ENCODE data around the gene SFMBT1. TPM values are rescaled to one million over a fixed set of nuclear protein-coding genes. Genes with fewer than 3 reads are reported as not detected.

Gene SFMBT1
- total and polyA plus RNA-seq, 4 donors: 4.4 to 17.8 (median 10.4) TPM

DNA sequence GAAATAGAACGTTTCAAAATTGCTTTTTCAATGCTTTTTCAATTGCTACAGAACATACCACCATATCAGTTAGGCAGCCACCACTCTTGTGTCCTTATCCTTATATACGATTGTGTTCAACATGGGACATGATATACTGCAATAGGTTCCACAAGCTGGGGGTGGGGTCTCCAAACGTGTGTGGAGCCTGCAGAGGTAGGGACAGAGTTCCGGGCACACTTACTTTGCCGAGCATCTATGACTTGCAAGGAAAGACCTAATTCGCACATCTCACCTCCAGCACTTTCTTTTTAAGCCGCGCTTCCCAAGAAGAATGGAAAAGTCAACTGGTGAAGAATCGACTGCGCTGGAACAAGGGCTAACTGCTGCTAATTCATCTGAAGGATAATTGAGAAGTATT, 39.6 kb upstream of the SFMBT1 start:
- H3K4me1 ChIP-seq (ENCODE audit: control insufficient read depth in 4 of 4, insufficient read depth in 4 of 4, low read length in 3 of 4): peaks cover 2 to 10% (median 8%) of the 10 kb centered on the region in 4 donors
- peaks cover 0 to 12% (median 4%) of the 10 kb centered on the region in 4 donors for H3K36me3 ChIP-seq (ENCODE audit: control insufficient read depth in 4 of 4, insufficient read depth in 3 of 4, low read depth in 1 of 4, low read length in 3 of 4)
- H3K27ac ChIP-seq (ENCODE audit: low read depth in 1 of 2, low read length in 2 of 2): no peak overlapping the region
- H3K9me3 ChIP-seq (ENCODE audit: control insufficient read depth in 4 of 4, low read length in 3 of 4): no peaks in the 10 kb centered on the region
- 89% methylated on average over 10 of the region's 10 CpGs for whole genome bisulfite sequencing
- no peak for DNase-seq (ENCODE audit: low spot score)
- no peak overlapping the region for H3K4me3 ChIP-seq (ENCODE audit: low read depth in 1 of 3, low read length in 3 of 3)
- H3K9ac ChIP-seq (ENCODE audit: low read depth in 1 of 2, low read length in 2 of 2): no peak overlapping the region
- TF ChIP-seq RAD21 (IDR thresholded peaks at IDR 0.05): no peak
- TF ChIP-seq YY1 (IDR thresholded peaks at IDR 0.05): no peak
- TF ChIP-seq HNF4A (conservative IDR thresholded peaks at IDR 0.05): no peak
- TF ChIP-seq FOXA2 (IDR thresholded peaks at IDR 0.05): no peak
- no peak for TF ChIP-seq RXRA (IDR thresholded peaks at IDR 0.05)
- TF ChIP-seq, protein P1, sequence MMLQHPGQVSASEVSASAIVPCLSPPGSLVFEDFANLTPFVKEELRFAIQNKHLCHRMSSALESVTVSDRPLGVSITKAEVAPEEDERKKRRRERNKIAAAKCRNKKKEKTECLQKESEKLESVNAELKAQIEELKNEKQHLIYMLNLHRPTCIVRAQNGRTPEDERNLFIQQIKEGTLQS (IDR thresholded peaks at IDR 0.05): no peak
- TF ChIP-seq JUND (IDR thresholded peaks at IDR 0.05): no peak
- TF ChIP-seq, protein P2, sequence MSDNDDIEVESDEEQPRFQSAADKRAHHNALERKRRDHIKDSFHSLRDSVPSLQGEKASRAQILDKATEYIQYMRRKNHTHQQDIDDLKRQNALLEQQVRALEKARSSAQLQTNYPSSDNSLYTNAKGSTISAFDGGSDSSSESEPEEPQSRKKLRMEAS (IDR thresholded peaks at IDR 0.05): no peak
- no peak for TF ChIP-seq SP1 (IDR thresholded peaks at IDR 0.05)
- no peak for TF ChIP-seq GABPA (IDR thresholded peaks at IDR 0.05 in 1 of 2, conservative IDR thresholded peaks at IDR 0.05 in 1 of 2)
- TF ChIP-seq HNF4G (IDR thresholded peaks at IDR 0.05): no peak
- no peak for TF ChIP-seq EGR1 (IDR thresholded peaks at IDR 0.05; ENCODE audit: low read depth in 2 of 2)
- TF ChIP-seq FOXA1 (IDR thresholded peaks at IDR 0.05): no peak
- TF ChIP-seq, protein P3, sequence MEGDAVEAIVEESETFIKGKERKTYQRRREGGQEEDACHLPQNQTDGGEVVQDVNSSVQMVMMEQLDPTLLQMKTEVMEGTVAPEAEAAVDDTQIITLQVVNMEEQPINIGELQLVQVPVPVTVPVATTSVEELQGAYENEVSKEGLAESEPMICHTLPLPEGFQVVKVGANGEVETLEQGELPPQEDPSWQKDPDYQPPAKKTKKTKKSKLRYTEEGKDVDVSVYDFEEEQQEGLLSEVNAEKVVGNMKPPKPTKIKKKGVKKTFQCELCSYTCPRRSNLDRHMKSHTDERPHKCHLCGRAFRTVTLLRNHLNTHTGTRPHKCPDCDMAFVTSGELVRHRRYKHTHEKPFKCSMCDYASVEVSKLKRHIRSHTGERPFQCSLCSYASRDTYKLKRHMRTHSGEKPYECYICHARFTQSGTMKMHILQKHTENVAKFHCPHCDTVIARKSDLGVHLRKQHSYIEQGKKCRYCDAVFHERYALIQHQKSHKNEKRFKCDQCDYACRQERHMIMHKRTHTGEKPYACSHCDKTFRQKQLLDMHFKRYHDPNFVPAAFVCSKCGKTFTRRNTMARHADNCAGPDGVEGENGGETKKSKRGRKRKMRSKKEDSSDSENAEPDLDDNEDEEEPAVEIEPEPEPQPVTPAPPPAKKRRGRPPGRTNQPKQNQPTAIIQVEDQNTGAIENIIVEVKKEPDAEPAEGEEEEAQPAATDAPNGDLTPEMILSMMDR (IDR thresholded peaks at IDR 0.05; ENCODE audit: low read depth, low read length, missing input control): no peak
- TF ChIP-seq NR2F2 (IDR thresholded peaks at IDR 0.05): no peak
- no peak for TF ChIP-seq TAF1 (conservative IDR thresholded peaks at IDR 0.05)
- TF ChIP-seq, protein P4, sequence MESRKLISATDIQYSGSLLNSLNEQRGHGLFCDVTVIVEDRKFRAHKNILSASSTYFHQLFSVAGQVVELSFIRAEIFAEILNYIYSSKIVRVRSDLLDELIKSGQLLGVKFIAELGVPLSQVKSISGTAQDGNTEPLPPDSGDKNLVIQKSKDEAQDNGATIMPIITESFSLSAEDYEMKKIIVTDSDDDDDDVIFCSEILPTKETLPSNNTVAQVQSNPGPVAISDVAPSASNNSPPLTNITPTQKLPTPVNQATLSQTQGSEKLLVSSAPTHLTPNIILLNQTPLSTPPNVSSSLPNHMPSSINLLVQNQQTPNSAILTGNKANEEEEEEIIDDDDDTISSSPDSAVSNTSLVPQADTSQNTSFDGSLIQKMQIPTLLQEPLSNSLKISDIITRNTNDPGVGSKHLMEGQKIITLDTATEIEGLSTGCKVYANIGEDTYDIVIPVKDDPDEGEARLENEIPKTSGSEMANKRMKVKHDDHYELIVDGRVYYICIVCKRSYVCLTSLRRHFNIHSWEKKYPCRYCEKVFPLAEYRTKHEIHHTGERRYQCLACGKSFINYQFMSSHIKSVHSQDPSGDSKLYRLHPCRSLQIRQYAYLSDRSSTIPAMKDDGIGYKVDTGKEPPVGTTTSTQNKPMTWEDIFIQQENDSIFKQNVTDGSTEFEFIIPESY (IDR thresholded peaks at IDR 0.05): no peak
- no peaks in the 10 kb centered on the region for H3K27me3 ChIP-seq (ENCODE audit: control insufficient read depth in 4 of 4, insufficient read depth in 4 of 4, low read length in 3 of 4)

DNA sequence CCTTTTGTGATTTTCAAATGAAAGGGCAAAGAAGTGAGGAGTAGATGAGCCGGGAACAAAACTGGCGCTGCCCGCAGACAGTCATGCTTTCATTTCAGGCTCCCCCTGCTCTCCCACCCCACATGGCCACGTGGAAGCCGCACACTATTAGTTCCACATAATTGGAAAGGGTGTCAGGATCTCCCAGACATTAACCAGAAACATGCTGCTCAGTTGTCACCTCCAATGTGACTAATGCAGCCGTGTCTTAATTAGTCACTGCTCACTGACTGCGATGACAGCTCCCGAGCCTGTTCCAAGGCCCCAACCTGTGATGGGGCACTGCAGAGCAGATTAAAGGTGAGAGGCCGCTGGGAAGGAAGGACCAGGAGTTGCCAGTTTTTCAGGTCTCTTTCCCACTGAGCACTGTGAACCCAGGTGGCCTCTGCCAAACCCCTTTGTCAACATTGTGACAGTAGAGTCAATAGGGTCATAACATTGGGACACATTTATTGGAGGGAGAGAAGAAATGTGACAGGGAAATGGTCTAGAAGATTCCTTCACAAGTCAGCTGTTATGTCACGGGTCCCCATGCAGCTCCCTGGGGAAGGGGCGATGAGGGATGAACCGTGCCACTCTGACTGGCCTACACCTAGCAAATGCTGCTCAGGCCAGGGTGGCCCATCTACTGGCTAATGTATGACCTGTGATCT, 38.6 kb upstream of the SFMBT1 start:
- no peak for DNase-seq (ENCODE audit: low spot score)
- H3K9ac ChIP-seq (ENCODE audit: low read depth in 1 of 2, low read length in 2 of 2): no peak overlapping the region
- H3K4me3 ChIP-seq (ENCODE audit: low read depth in 1 of 3, low read length in 3 of 3): no peak overlapping the region
- WGBS: 79% methylated on average over 12 of the region's 12 CpGs
- H3K27ac ChIP-seq (ENCODE audit: low read depth in 1 of 2, low read length in 2 of 2): no peak overlapping the region
- H3K9me3 ChIP-seq (ENCODE audit: control insufficient read depth in 4 of 4, low read length in 3 of 4): no peaks in the 10 kb centered on the region
- TF ChIP-seq FOXA1 (IDR thresholded peaks at IDR 0.05): peak; percentile 85
- peak; percentile 69 to 77 for TF ChIP-seq RXRA (IDR thresholded peaks at IDR 0.05)
- peak; percentile 32 for TF ChIP-seq SP1 (IDR thresholded peaks at IDR 0.05)
- TF ChIP-seq HNF4A (conservative IDR thresholded peaks at IDR 0.05): peak; percentile 17 to 44
- peak; percentile 94 for TF ChIP-seq FOXA2 (IDR thresholded peaks at IDR 0.05)
- no peak for TF ChIP-seq EGR1 (IDR thresholded peaks at IDR 0.05; ENCODE audit: low read depth in 2 of 2)
- no peaks in the 10 kb centered on the region for H3K27me3 ChIP-seq (ENCODE audit: control insufficient read depth in 4 of 4, insufficient read depth in 4 of 4, low read length in 3 of 4)
- peaks cover 2 to 10% (median 8%) of the 10 kb centered on the region in 4 donors for H3K4me1 ChIP-seq (ENCODE audit: control insufficient read depth in 4 of 4, insufficient read depth in 4 of 4, low read length in 3 of 4)
- H3K36me3 ChIP-seq (ENCODE audit: control insufficient read depth in 4 of 4, insufficient read depth in 3 of 4, low read depth in 1 of 4, low read length in 3 of 4): peaks cover 0 to 5% (median 0%) of the 10 kb centered on the region in 4 donors

All from liver (tissue), 9 donors.